GM18526 (cell line): ENCODE measurements around the gene NDRG4.

Experiments
- POLR2A ChIP-seq: IDR thresholded peaks from 3 replicates; pipeline ENCODE4 v1.6.1; 2011; ENCODE audit not compliant: insufficient read length; ENCODE audit errors: extremely low read depth

The NDRG4 gene

GRCh38 chr16:58499615-58500351 lies at the start of gene NDRG4:
Gene NDRG4, plus strand, starts transcription at chr16:58500143. Its CDS starts 106 bp downstream, at chr16:58500249.
- no peak for TF ChIP-seq POLR2A

GRCh38 chr16:58450590-58450989 lies 49.4 kb upstream of the NDRG4 start:
- TF ChIP-seq POLR2A, result no peak

- no peak for TF ChIP-seq POLR2A
These were observed 48.7 kb upstream of the NDRG4 start for GRCh38 chr16:58451265-58451689.

GRCh38 chr16:58451945-58452401 lies 48.0 kb upstream of the NDRG4 start:
- TF ChIP-seq POLR2A, result no peak

- TF ChIP-seq POLR2A, result no peak
These were observed 47.3 kb upstream of the NDRG4 start for GRCh38 chr16:58452640-58453039.

GRCh38 chr16:58454178-58454577 lies 45.8 kb upstream of the NDRG4 start:
- no peak for TF ChIP-seq POLR2A

GRCh38 chr16:58454856-58455255 lies 45.1 kb upstream of the NDRG4 start:
- TF ChIP-seq POLR2A, result no peak

- no peak for TF ChIP-seq POLR2A
These were observed 44.2 kb upstream of the NDRG4 start for GRCh38 chr16:58455750-58456149.

- no peak for TF ChIP-seq POLR2A
These were observed 43.8 kb upstream of the NDRG4 start for GRCh38 chr16:58456193-58456592.

- no peak for TF ChIP-seq POLR2A
These were observed 41.2 kb upstream of the NDRG4 start for GRCh38 chr16:58458606-58459343.

GRCh38 chr16:58459344-58460218 lies 40.4 kb upstream of the NDRG4 start:
- TF ChIP-seq POLR2A, result no peak

GRCh38 chr16:58460219-58460610 lies 39.7 kb upstream of the NDRG4 start:
- no peak for TF ChIP-seq POLR2A

- TF ChIP-seq POLR2A, result no peak
These were observed 38.9 kb upstream of the NDRG4 start for GRCh38 chr16:58461056-58461455.

GRCh38 chr16:58461640-58462039 lies 38.3 kb upstream of the NDRG4 start:
- no peak for TF ChIP-seq POLR2A

- TF ChIP-seq POLR2A, result no peak
These were observed 37.9 kb upstream of the NDRG4 start for GRCh38 chr16:58462089-58462488.
